Measurements from ENCODE around the gene ACR.

The ACR gene

DNA sequence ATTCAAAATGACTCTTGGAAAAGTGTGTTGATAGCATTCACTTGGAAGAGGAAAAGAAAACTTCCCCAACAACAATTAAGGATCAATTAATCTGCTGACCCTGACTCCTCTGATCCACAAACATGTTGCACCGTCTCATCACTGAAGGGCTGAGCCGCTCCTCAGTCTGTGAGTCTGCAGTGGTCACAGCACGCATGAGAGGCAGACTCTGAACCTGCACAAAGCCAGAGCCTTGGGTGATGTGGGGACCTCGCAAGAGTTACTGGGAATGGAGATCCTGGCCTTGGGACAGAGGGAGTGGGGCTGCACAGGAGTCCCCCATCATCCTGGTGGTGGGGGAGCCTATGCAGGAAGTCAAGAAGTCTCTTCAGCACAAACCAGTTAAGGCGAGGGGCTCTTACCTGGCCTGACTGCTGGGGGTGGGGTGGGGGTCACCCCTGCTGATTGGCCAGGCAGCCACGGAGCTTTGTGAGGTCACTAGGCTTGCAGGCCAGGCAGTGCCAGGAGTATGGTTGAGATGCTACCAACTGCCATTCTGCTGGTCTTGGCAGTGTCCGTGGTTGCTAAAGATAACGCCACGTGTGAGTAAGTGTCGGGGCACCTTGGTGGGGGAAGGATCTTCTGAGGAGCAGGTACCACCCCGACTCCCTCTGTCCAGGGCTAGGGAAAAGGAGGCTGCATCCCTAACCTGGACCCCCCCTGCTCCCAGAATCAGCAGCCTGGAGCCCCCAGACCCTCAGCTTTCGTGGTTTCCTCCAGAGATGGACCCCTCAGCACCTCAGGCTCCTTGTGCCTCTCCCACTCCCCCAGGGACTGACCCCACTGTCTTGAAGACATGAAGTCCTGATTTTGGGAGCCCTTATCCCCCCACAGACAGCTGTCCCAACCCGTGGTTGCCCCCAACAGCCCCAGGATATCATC is at the start of gene ACR:
TSS of gene ACR (plus strand) at position 477 of the 921 bp plus-strand sequence. CDS start at position 509, 32 bp downstream.
- DNase-seq, result no peak

DNA sequence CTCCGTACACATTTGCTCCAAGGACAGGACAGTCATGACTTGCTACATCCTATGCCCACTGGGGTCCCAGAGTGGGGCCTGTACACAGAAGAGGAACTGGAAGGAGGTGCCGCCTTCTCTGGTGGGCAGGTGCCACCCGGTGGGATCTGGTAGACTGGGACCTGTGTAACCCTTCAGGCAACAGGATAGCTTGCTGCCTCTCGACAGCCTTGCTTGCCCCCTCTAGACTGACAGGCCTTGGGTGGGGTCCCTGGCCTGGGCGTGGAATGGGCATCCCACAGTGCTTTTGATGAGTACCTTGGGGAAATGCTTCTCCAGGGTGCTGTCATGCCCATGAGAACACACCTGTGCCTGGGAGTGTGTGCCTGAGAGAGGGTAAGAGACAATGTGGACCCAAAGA is 49.6 kb upstream of the ACR start:
- DNase-seq, result no peak

DNA sequence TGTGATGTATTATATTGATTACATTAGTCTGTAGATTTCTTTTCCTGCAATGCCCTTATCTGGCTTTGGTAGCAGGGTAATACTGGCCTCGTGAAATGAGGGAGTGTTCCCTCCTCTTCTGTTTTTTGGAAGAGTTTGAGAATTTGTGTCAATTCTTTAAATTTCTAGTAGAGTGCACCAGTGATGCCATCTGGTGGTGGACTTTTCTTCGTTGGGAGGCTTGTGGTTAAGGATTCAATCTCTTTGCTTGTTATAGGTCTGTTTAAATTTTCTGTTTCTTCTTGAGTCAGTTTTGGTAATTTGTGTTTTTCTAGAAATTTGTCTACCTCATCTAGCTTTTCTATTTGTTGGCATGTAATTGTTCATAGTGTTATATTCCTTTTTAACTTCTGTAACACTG is 46.5 kb upstream of the ACR start:
- DNase-seq, result peak in 1 of 2 experiments; percentile 23

DNA sequence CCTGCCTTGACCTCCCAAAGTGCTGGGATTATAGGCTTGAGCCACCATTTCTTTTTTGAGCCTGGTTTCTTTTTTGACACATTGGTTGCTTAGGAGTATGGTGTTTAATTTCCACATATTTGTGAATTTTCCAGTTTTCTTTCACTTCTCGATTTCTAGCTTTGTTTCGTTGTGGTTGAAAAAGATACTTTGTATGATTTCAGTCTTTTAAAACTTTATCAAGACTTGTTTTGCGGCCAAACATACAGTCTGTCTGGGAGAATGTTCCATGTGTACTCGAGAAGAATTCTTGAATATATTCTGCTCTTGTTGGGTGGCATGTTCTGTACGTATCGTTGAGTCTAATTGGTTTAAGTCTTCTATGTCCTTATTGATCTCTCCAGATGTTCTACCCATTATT is 44.5 kb upstream of the ACR start:
- no peak for DNase-seq

DNA sequence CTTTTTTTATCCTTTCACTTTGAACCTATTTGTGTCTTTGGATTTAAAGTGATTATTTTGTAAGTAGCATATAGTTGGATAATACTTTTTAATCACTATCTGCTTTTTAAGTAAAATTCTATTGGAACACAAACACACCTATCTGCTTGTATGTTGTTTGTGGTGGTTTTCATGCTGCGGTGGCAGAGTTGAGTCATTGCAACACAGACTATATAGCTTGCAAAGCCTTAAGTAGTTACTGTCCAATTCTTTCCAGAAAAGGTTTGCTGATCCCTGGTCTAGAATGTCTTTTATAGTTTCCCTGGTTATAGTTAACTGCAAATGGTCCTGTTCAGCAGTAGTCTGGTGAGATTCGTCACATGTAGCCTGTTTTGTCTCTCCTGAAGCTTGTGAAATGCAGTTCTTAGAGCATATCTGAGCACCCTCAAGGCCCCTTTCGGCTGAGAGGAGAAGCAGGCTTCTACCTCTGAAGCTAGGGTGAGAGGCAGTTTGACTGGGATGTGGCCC is 43.9 kb upstream of the ACR start:
- DNase-seq, result no peak

DNA sequence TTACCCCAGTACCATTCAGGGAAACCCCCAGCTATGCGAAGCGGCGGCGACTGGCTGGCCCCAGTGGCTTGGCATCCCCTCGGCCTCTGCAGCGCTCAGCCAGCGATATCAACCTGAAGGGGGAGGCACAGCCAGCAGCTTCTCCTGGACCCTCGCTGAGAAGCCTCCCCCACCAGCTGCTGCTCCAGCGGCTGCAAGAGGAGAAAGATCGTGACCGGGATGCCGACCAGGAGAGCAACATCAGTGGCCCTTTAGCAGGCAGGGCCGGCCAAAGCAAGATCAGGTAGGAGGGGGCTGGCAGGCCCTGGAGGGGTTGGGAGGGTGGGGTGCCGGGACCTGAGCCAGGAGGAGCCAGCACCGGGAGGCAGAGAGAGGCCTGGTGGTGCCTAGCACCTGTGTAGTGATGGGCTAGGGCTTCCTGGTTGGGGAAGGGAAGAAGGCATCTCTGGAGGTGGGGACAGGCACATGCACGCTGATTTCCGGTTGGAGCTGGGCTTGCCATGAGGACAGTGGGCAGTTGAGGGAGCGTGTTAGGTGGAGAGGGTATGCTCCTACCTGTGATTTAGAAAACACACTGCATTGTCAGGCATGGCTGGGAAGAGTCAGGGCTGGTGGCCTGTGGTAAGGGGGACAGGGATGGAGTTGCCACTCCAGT is 43.1 kb upstream of the ACR start:
- DNase-seq, result no peak

DNA sequence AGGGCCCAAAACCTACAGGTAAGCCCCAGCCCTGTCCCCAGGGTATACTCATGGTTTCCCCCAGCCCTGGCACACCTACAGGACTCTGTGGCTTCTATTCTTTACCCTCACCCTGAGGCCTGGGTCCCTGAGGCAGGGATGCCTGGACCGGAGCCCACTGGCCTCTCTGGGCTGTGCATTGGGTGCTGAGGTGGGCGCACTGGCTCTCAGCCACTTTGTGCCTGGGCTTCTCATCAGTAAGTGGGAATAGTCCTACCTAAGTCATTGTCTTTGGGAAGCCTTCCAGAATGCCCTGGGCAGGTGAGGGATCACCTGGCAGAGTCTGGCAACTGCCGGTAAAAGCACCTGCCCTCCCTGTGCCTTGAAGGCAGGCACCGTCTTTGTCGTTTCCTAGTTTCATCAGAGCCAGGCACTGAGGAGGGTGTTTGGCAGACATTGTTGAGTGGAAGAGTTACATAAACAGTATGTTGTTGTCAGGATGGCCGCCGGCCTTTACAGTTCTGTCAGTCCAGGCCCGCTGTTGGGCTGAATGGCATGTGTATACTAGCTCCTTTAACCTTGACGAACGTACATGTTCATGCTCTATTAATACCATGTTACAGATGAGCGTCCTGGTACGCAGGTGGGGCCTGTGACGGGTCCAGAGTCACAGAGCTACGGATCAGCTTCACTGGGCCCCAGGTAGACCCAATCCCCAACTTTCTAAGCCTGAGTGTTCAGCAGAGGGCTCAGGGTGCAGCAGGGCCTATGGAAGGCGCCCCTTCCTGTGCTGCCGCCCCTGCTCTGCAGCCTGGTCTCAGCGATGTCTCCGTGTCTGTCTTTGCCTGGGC is 42.4 kb upstream of the ACR start:
- DNase-seq, result peak in 1 of 2 experiments; percentile 29

DNA sequence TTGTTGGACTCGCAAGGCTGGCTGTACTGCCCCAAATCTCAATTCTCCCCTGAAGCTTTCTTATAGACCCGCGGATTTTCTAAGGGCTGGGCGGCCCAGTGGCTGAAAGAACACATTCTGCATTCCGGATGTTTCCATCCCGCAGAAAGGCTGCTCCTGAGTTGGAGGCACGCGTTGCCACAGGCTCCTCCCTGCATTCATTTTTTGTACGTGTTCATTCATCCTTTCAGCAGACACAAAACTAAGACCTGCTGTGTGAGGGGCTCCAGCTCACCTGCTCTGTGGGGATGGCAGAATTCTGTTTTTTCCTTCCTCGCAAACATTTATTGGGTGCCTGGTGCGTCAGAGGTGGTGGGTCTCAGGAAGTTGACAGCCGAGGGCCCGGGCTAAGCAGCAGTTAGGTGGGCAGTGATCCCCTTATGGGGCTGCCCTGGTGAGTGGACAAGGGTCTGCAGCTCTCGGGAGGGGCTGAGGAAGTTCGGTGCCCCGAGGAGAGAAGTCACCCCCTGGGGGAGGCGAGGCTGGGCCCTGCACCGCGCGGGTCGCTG is 41.7 kb upstream of the ACR start:
- DNase-seq, result no peak

DNA sequence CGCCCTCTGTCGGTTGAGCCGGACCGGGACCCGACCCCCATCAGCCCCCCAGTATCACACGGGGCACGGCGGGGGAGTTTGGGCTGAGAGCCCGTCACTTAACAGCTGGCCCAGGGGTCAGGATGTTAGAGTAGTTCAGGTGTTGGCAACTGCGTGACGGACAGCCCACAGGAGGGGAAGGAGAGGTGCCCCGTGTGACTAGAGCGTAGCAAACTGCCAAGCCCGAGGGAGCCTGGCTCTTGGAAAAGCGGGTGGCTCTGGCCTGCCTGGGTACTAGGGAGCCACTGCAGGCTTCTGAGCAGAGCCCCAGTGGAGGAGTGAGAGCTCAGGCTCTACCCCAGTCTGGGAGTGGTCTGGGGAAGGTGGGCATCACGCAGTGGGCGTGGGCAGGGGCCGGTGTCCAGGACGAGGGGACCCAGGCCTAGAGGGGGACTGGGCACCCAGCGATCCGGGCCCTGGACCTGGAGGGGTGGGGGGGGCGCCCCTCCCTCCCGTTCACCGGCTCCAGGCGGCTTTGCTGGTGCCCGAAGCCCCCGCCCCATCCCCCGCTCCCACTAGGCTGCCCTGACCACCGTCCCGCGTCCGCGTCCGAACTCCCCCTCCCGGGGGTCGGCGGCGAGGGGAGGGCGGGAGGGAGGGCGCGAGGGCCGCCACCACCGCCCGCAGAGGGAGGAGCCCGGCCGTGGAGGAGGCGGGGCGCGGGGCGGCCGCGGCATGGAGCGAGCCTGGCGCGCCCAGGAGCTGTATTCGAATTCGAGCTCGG is 41.0 kb upstream of the ACR start:
- peak in 1 of 2 experiments; percentile 32 for DNase-seq

DNA sequence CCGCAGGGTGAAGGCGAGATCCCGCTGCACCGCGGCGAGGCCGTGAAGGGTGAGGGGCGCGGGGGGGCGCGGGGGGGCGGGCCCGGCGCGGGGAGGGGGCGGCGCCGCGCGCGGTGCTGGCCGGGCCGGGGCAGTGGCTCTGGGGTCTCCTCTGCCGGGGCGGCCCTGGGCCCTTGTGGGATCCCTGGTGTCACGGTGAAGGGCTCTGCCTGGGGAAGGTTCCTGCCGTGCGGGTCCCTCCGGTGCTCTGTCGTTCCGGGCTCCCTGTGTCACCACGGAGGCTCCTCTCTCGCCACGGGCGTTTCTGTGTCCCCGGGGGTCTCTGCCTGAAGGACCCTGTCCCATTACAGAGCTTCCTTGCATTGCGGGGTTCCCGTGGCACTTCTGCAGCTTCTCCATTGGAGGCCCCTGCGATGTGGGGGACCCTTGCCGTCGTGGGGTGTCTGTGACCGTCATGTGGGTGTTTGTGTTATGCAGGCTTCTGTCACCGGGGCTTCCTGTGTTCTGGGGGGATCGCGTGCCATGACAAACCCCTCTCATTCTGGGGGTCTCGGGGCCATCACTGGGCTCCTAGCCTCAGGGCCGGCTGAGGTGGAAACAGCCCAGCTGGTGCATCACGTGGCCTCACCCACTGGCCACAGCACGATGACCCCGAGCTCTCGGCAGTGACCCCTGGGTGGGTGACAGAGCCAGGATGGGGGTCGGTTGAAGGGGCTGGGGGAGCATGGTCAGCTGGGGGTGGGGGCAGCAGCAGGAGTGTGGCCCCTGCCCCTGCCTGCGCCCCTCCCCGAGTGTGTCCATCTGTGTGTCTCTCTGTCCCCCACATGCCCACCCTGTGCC is 40.1 kb upstream of the ACR start:
- peak in 1 of 2 experiments; percentile 29 for DNase-seq

DNA sequence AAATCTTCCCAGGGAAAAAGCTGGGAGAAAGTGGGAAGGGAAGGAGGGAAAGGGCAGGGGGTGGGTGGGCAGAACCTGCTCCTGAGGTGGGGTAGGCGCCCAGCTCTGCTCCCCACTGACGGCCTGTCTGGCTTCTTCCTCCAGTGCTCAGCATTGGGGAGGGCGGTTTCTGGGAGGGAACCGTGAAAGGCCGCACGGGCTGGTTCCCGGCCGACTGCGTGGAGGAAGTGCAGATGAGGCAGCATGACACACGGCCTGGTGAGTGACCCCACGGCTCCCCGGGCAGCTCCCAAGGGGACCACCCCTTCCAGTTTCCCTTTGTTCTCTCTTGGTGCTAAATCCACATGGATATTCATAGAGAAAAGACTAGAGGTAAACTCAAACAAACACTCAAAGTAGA is 39.5 kb upstream of the ACR start:
- no peak for DNase-seq

DNA sequence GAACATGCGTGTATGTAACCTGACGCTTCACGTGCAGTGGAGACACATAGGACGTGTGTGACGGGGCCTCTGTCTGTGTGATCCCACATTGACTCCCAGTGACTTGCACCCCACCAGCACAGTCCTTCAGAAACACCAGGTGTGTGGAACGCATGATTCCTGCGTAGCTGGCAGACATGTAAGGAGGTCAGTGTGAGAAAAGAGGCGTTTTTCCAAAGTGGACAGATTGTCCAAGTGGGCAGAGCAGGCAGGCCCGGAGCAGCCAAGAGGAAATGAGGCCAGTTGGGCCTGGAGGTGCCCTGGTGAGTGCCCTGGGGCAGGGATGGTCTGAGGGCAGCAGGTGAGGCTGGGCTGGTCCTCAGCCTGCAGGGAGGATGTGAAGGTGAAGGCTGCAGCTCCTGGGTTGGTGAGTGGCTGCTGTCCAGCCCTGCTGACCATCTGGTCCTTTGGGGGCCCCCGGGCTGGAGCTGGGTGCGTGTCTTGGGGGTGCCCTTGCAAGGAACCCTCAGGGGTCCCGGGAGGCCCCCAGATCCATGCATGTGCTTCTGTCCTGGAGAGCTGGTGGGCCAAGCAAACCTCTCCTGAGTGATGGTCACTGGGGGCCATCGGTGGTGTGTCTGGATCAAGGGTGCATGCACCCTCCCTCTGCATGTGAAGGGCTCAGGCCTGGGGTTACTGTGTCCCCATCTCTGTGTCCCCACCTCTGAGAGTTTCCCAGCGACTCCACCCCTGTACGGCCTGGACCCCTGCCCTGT is 38.8 kb upstream of the ACR start:
- DNase-seq, result no peak

DNA sequence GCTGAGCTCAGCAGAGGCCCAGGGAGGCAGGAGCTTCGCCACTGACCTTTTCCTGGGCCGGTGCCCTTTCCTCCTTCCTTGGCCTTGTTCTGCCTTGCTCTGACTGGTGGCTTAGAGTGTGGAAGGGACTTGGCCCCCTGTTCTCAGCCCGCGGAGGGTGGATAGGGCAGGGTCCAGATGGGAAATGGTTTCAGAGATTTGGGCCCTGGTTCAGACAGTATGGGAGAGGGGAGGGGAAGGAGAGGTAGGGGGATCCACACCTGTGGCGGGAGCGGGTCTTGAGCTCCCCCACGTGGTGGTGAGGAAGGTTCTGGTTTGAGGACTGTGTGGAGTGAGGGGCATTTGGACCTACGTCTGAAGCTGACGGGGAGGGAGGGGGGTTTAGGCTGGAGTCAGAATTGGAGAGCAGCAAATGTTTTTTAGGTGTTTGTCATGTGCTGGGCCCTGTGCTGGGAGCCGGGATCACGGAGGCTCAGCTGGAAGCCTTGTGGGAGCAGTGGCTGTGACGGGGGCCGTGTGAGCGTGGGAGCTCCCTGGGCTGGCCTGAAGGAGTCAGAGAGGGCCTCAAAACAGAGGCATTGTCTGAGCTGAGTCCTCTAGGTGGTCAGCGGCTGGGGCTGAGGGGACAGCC is 38.1 kb upstream of the ACR start:
- DNase-seq, result peak in 1 of 2 experiments; percentile 41

DNA sequence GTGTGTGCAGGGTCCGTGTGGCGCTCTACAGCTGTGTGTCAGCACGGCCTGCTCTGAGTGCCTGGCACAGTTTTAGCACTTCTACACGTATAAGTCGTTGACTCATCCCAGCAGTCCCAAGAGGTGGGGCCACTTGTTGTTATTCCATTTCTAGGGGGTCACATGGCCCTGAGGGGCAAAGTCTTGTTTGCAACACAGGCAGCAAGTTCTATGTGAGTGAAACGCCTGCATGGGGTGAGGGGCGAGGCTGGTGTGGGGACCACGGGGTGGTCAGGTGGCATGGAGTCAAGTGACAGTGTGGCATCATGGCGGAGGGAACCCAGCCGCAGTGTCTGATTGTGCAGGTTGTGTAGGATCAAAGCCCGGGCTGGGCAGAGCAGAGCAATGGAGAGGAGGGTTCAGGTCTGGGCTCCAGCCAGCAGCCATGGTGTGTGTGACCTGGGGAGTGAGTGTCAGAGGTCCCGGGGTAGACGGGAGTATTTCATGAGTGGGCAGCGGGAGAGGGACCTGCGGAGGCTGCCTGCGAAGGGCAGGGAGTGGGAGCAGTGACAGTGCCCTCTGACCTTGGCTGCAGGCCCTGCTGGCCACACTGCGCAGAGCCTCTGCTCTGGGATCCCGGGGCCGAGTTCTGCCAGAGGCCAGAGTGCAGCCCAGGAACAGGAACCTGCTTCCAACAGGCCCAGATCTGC is 37.5 kb upstream of the ACR start:
- no peak for DNase-seq

DNA sequence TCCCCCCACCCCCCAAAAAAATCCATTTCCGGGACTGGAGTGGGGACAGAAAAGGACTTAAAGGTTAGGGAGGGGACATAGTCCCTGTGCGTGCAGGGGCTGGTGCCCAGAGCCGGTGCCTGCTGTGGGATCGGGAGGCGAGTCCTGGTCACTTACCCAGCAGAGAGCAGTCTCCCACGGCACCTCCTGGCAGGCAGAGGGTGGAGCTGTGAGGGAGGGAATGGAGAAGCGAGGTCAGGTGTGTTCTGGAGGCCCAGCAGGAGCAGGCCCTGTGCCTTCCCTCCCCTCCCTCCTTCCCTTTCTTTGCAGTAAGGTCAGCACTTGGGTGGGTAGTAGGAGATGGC is 37.0 kb upstream of the ACR start:
- no peak for DNase-seq

DNA sequence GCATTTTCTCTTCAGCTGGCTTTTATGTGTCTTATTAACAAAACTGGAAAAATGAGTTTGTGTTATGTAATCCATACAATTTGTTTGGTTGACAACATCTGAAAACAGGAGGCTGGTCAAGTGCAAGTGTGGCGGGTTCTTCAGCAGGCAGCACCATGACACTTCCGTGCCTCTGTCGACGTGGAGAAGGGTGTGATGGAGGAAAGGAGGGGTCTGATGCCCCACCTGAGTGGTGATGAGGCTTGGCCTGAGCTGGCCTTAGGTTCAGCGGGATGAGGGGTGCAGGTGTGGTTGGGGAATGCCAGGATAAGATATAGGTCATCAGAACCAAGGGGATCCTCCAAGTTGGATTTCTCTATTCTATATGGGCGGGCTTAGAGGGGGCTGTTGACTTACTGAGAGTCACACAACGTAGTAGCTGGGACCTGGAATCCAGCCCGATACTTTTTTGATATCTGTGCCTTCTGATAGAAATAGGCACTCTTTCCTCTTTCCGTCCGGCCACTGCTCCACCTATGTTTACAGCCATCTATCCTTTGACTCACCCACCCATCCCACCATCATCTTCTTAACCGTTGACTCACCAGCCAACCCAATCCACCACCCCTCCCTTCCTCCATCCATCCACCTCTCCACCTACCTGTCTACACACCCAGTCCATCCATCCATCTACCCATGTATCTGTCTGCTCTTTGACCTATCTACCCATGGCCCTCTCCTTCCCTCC is 36.4 kb upstream of the ACR start:
- DNase-seq, result no peak

DNA sequence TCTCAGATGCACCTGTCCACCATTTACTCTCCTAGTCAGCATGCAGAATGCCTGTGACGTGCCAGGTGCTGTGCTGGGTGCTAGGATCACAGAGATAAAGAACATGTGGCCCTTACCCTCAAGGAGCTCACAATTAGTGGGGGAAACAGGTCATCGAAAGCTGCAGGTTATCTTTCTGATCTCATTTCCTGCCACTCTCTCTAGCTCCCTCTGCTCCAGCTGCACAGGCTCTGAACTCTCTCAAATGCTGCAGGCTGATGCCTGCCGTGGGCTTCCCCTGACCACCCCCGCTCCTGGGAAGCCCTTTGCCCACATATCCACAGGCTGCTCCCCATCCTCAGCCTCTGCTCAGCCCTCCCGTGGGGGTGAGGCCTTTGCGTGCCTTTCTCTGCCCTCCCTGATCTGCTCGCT is 35.7 kb upstream of the ACR start:
- no peak for DNase-seq

Data from NCI-H526 (cell line).